GM19455 (cell line): ENCODE results near the gene ADK.
"Not testable (repeated sequence)": the region's sequence is repeated elsewhere in the genome, so short reads cannot be mapped to it uniquely, and the experiment has no call there.

Source experiments
- ATAC-seq: cut with Tn5 transposase; IDR thresholded peaks from one replicate; pipeline ENCODE4 v1.9.1; 2021; ENCODE audit not compliant: unreplicated experiment

ADK gene

GRCh38 chr10:74415146-74415839, 264.3 kb downstream of the ADK start:
- no peak for ATAC-seq

- ATAC-seq: no peak
These were observed 266.4 kb downstream of the ADK start for GRCh38 chr10:74417397-74417796.

- ATAC-seq: no peak
These were observed 267.4 kb downstream of the ADK start for GRCh38 chr10:74418285-74418872.

GRCh38 chr10:74419491-74419951, 268.5 kb downstream of the ADK start:
- ATAC-seq: no peak

- ATAC-seq: no peak
These were observed 268.9 kb downstream of the ADK start for GRCh38 chr10:74419958-74420375.

- no peak for ATAC-seq
These were observed 273.5 kb downstream of the ADK start for GRCh38 chr10:74424565-74424964.

- no peak for ATAC-seq
These were observed 274.5 kb downstream of the ADK start for GRCh38 chr10:74425456-74426001.

- no peak for ATAC-seq
These were observed 280.8 kb downstream of the ADK start for GRCh38 chr10:74431816-74432215.

GRCh38 chr10:74432841-74433594, 282.0 kb downstream of the ADK start:
- ATAC-seq: no peak

GRCh38 chr10:74433595-74433956, 282.6 kb downstream of the ADK start:
- no peak for ATAC-seq

- no peak for ATAC-seq
These were observed 283.0 kb downstream of the ADK start for GRCh38 chr10:74433993-74434392.

GRCh38 chr10:74434547-74434946, 283.5 kb downstream of the ADK start:
- ATAC-seq: no peak

- no peak for ATAC-seq
These were observed 285.6 kb downstream of the ADK start for GRCh38 chr10:74436523-74437170.

- ATAC-seq: no peak
These were observed 286.8 kb downstream of the ADK start for GRCh38 chr10:74437822-74438221.

- ATAC-seq: no peak
These were observed 288.2 kb downstream of the ADK start for GRCh38 chr10:74439213-74439612.

GRCh38 chr10:74445493-74445892, 294.5 kb downstream of the ADK start:
- ATAC-seq: no peak

GRCh38 chr10:74450602-74451001, 299.6 kb downstream of the ADK start:
- ATAC-seq: no peak

- ATAC-seq: no peak
These were observed 300.3 kb downstream of the ADK start for GRCh38 chr10:74451127-74451829.

- ATAC-seq: no peak
These were observed 302.1 kb downstream of the ADK start for GRCh38 chr10:74453169-74453568.

- not testable (repeated sequence) for ATAC-seq
These were observed 306.5 kb downstream of the ADK start for GRCh38 chr10:74457478-74457877.

- ATAC-seq: no peak
These were observed 309.8 kb downstream of the ADK start for GRCh38 chr10:74460812-74461211.
